Measurements from ENCODE around the gene RSBN1.
A peak's percentile ranks its signal among the peaks of the same experiment; 100 is the strongest.
"Not testable (repeated sequence)": the region's sequence is repeated elsewhere in the genome, so short reads cannot be mapped to it uniquely, and the experiment has no call there.

RSBN1 gene

GRCh38 chr1:113811888-113812660 lies at the start of gene RSBN1:
RSBN1 (minus strand) TSS chr1:113812476; CDS start chr1:113812412, 64 bp downstream.
- DNase-seq = peak; percentile 96

- no peak for DNase-seq
Observed at GRCh38 chr1:113861641-113862040, 49.4 kb upstream of the RSBN1 start.

GRCh38 chr1:113860891-113861290 lies 48.6 kb upstream of the RSBN1 start:
- DNase-seq = no peak

- DNase-seq = no peak
Observed at GRCh38 chr1:113859478-113860175, 47.4 kb upstream of the RSBN1 start.

- DNase-seq = no peak
Observed at GRCh38 chr1:113858982-113859381, 46.7 kb upstream of the RSBN1 start.

- no peak for DNase-seq
Observed at GRCh38 chr1:113858418-113858817, 46.1 kb upstream of the RSBN1 start.

GRCh38 chr1:113857776-113858175 lies 45.5 kb upstream of the RSBN1 start:
- DNase-seq = no peak

- no peak for DNase-seq
Observed at GRCh38 chr1:113856401-113856790, 44.1 kb upstream of the RSBN1 start.

GRCh38 chr1:113855630-113856400 lies 43.5 kb upstream of the RSBN1 start:
- no peak for DNase-seq

GRCh38 chr1:113854234-113854633 lies 42.0 kb upstream of the RSBN1 start:
- no peak for DNase-seq

GRCh38 chr1:113852694-113853093 lies 40.4 kb upstream of the RSBN1 start:
- not testable (repeated sequence) for DNase-seq

GRCh38 chr1:113850127-113850796 lies 38.0 kb upstream of the RSBN1 start:
- DNase-seq = no peak

GRCh38 chr1:113849072-113849471 lies 36.8 kb upstream of the RSBN1 start:
- no peak for DNase-seq

GRCh38 chr1:113846391-113847035 lies 34.2 kb upstream of the RSBN1 start:
- no peak for DNase-seq

- no peak for DNase-seq
Observed at GRCh38 chr1:113836534-113836933, 24.3 kb upstream of the RSBN1 start.

- DNase-seq = no peak
Observed at GRCh38 chr1:113835686-113836290, 23.5 kb upstream of the RSBN1 start.

- DNase-seq = no peak
Observed at GRCh38 chr1:113834716-113835115, 22.4 kb upstream of the RSBN1 start.

- DNase-seq = no peak
Observed at GRCh38 chr1:113830039-113830438, 17.8 kb upstream of the RSBN1 start.

GRCh38 chr1:113821916-113822315 lies 9.6 kb upstream of the RSBN1 start:
- no peak for DNase-seq

- DNase-seq = no peak
Observed at GRCh38 chr1:113818578-113818977, 6.3 kb upstream of the RSBN1 start.

GRCh38 chr1:113813218-113813617 lies 942 bp upstream of the RSBN1 start:
- no peak for DNase-seq

GRCh38 chr1:113812661-113813135 lies 422 bp upstream of the RSBN1 start:
- DNase-seq = no peak
